Gastroesophageal sphincter (tissue), 3 donors: ENCODE measurements around the gene LMTK2.

Experiments used
- CTCF ChIP-seq, 4 experiments: fragments of 200-600 bp in 2 of 4; fragments of 450-650 bp in 2 of 4; sonication (generic) in 1 of 4; IDR thresholded peaks; one replicate each; pipeline ENCODE4 v1.5.1; 2017 to 2019; ENCODE audit warnings: antibody characterized with exemption in 4 of 4, mild to moderate bottlenecking in 2 of 4, moderate library complexity in 2 of 4
- POLR2A ChIP-seq, 2 donors: fragments of 450-650 bp; IDR thresholded peaks; one replicate each; pipeline ENCODE4 v1.6.1; 2017; ENCODE audit warnings: antibody characterized with exemption in 2 of 2, mild to moderate bottlenecking in 2 of 2, moderate library complexity in 1 of 2
- POLR2AphosphoS5 ChIP-seq: sonication (generic); formaldehyde crosslinking; IDR thresholded peaks from one replicate; pipeline ENCODE4 v1.6.1; 2017; ENCODE audit warnings: antibody characterized with exemption

- no peak for TF ChIP-seq CTCF (IDR thresholded peaks at IDR 0.05)
- TF ChIP-seq POLR2A (IDR thresholded peaks at IDR 0.05) = no peak
- TF ChIP-seq POLR2AphosphoS5 = no peak
Measured at GRCh38 chr7:98168904-98169621, 62.4 kb downstream of the LMTK2 start.
